K562 (cell line): Measurements from ENCODE around the gene TTLL9. TPM values are rescaled to one million over a fixed set of nuclear protein-coding genes. Genes with fewer than 3 reads are reported as not detected.

Experiments used
- DNMT1 ChIP-seq: fragments of 450-650 bp; IDR thresholded peaks from 2 replicates; pipeline ENCODE4 v1.6.1; 2016; ENCODE audit warnings: antibody characterized with exemption, mild to moderate bottlenecking
- FOXA3 ChIP-seq, 2 experiments: fragments of 450-650 bp in 1 of 2; sonication (generic) in 1 of 2; formaldehyde crosslinking; IDR thresholded peaks in 1 of 2; conservative IDR thresholded peaks in 1 of 2; 2 replicates each; pipeline versions ENCODE4 v1.4.0 to v1.8.0; 2020 to 2022; ENCODE audit warnings: mild to moderate bottlenecking in 2 of 2, missing genetic modification reagents in 1 of 2
- HDAC1 ChIP-seq, 2 experiments: fragments of 450-650 bp; IDR thresholded peaks; 2 replicates each; pipeline ENCODE4 v1.6.1; 2016 to 2017; ENCODE audit warnings: inconsistent platforms in 1 of 2, mild to moderate bottlenecking in 1 of 2, moderate library complexity in 1 of 2
- HDAC3 ChIP-seq: fragments of 450-650 bp; IDR thresholded peaks from 2 replicates; pipeline ENCODE4 v1.6.1; 2018; ENCODE audit warnings: borderline replicate concordance, mild to moderate bottlenecking, moderate library complexity; ENCODE audit not compliant: partially characterized antibody
- PRPF4 ChIP-seq: fragments of 200-400 bp; formaldehyde crosslinking; IDR thresholded peaks from one replicate; pipeline ENCODE4 v1.6.1; 2017; ENCODE audit warnings: low read length, low read depth, mild to moderate bottlenecking; ENCODE audit not compliant: insufficient read depth, poor library complexity, severe bottlenecking
- PYGO2 ChIP-seq: fragments of 450-650 bp; IDR thresholded peaks from 2 replicates; pipeline ENCODE4 v1.6.1; 2016; ENCODE audit warnings: mild to moderate bottlenecking, missing genetic modification characterization, moderate library complexity, missing compliant biosample characterization
- ZNF589 ChIP-seq: fragments of 200-800 bp; sonication (Bioruptor generic); IDR thresholded peaks from 2 replicates; pipeline ENCODE4 v1.6.1; 2016; ENCODE audit warnings: low read depth, missing genetic modification characterization, missing compliant biosample characterization
- polyA plus RNA-seq, 8 experiments: library from polyadenylated mRNA; depleted of rRNA in 4 of 8; stranded (reverse) in 5 of 8; unstranded in 3 of 8; fragments of >200 nt; fragmentation: Nextera tagmentation in 2 of 8; fragmentation: Illumina TruSeq in 1 of 8; extraction: Ambion mirVana in 2 of 8; extraction: Trizol in 1 of 8; gene quantifications; 2 replicates each; pipeline versions ENCODE4 v1.2.1 to v1.2.3, GENCODE V29; 2011 to 2014; ENCODE audit warnings: inconsistent platforms in 1 of 8, missing spikeins in 1 of 8
- total RNA-seq, 7 experiments: library from RNA; depleted of rRNA in 6 of 7; stranded (reverse); fragments of >200 nt in 6 of 7; fragmentation: Illumina TruSeq in 2 of 7; extraction: Trizol in 2 of 7; gene quantifications; 2 replicates each; pipeline versions ENCODE4 v1.2.1 to v1.2.3, GENCODE V29; 2011 to 2021; ENCODE audit warnings: low replicate concordance in 1 of 7
- TF ChIP-seq, protein P1 (sequence below): fragments of 250-450 bp; sonication (Bioruptor Pico); IDR thresholded peaks from 2 replicates; pipeline ENCODE4 v1.9.0; 2021; ENCODE audit warnings: mild to moderate bottlenecking, inconsistent platforms
- TF ChIP-seq, protein P2 (sequence below), 2 experiments: fragments of 450-650 bp; IDR thresholded peaks; 2 replicates each; pipeline ENCODE4 v1.6.1; 2018; ENCODE audit warnings: mild to moderate bottlenecking in 2 of 2, low read depth in 1 of 2; ENCODE audit not compliant: partially characterized antibody in 2 of 2
- TF ChIP-seq, protein P3 (sequence below): fragments of 250-450 bp; sonication (Bioruptor Pico); IDR thresholded peaks from 2 replicates; pipeline ENCODE4 v1.8.0; 2022; ENCODE audit warnings: inconsistent platforms, mild to moderate bottlenecking, moderate library complexity, borderline replicate concordance
- TF ChIP-seq, protein P4 (sequence below): sonication (generic); formaldehyde crosslinking; IDR thresholded peaks from 2 replicates; pipeline ENCODE4 v1.4.0; 2020; ENCODE audit warnings: mild to moderate bottlenecking, missing genetic modification reagents
- TF ChIP-seq, protein P5 (sequence below): IDR thresholded peaks from 2 replicates; pipeline ENCODE4 v1.6.1; 2011; ENCODE audit warnings: borderline replicate concordance, low read depth, mild to moderate bottlenecking, moderate library complexity, low read length; ENCODE audit not compliant: insufficient read depth, poor library complexity, severe bottlenecking

Gene TTLL9
- total and polyA plus RNA-seq, 9 of the 15 experiments (the other 6 are each of a cell fraction or from before 2014, with no cell fraction given): 0.06 to 0.07 TPM; not detected in 7

DNA sequence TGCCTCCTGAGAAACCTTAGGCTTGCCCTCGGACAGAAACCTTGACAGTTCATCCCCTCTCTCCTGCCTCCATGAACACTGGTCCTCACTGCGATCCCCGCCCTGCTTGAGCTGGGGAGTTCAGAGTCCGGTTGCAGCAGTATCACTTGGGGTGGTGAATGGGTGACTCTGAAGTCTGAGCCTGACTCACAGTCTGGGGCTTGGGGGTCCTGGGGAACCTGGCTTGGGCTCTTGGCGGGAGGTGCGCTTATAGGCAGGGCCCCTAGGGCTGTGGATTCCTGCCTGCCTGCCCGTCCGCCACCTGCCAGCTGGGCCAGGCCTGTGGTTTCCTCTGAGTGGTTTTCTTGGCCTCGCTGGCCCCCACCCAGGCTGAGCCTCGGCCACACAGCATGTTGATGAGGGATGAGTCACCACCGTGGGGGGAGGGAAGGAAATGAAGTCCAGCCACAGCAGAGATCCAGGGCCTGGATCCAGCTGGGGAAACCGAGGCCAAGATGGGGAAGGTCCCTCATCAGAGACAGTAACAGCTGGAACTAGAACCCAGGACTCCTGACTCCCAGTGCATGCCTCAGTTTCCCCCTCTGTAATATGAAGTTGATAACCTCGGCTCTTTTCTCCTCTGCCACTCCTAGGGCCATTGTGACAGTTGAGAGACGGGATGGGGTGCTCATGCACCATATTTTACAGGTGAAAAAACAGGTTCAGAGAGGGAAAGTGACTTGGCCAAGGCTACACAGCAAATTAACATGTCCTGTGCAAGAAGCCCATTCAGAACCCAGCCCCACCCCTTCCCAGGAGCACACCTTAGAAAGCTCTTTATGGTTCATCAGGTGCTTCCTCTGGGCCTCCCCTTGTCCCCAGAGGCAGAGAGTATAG, 34.2 kb upstream of the TTLL9 start (continued):
- TF ChIP-seq, protein P1, sequence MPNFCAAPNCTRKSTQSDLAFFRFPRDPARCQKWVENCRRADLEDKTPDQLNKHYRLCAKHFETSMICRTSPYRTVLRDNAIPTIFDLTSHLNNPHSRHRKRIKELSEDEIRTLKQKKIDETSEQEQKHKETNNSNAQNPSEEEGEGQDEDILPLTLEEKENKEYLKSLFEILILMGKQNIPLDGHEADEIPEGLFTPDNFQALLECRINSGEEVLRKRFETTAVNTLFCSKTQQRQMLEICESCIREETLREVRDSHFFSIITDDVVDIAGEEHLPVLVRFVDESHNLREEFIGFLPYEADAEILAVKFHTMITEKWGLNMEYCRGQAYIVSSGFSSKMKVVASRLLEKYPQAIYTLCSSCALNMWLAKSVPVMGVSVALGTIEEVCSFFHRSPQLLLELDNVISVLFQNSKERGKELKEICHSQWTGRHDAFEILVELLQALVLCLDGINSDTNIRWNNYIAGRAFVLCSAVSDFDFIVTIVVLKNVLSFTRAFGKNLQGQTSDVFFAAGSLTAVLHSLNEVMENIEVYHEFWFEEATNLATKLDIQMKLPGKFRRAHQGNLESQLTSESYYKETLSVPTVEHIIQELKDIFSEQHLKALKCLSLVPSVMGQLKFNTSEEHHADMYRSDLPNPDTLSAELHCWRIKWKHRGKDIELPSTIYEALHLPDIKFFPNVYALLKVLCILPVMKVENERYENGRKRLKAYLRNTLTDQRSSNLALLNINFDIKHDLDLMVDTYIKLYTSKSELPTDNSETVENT (CRISPR knock-in tag): no peak
- TF ChIP-seq DNMT1: no peak
- no peak for TF ChIP-seq PYGO2 (tag)
- no peak for TF ChIP-seq PRPF4
- TF ChIP-seq, protein P2, sequence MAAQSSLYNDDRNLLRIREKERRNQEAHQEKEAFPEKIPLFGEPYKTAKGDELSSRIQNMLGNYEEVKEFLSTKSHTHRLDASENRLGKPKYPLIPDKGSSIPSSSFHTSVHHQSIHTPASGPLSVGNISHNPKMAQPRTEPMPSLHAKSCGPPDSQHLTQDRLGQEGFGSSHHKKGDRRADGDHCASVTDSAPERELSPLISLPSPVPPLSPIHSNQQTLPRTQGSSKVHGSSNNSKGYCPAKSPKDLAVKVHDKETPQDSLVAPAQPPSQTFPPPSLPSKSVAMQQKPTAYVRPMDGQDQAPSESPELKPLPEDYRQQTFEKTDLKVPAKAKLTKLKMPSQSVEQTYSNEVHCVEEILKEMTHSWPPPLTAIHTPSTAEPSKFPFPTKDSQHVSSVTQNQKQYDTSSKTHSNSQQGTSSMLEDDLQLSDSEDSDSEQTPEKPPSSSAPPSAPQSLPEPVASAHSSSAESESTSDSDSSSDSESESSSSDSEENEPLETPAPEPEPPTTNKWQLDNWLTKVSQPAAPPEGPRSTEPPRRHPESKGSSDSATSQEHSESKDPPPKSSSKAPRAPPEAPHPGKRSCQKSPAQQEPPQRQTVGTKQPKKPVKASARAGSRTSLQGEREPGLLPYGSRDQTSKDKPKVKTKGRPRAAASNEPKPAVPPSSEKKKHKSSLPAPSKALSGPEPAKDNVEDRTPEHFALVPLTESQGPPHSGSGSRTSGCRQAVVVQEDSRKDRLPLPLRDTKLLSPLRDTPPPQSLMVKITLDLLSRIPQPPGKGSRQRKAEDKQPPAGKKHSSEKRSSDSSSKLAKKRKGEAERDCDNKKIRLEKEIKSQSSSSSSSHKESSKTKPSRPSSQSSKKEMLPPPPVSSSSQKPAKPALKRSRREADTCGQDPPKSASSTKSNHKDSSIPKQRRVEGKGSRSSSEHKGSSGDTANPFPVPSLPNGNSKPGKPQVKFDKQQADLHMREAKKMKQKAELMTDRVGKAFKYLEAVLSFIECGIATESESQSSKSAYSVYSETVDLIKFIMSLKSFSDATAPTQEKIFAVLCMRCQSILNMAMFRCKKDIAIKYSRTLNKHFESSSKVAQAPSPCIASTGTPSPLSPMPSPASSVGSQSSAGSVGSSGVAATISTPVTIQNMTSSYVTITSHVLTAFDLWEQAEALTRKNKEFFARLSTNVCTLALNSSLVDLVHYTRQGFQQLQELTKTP (IDR thresholded peaks at IDR 0.05; ENCODE audit: low read depth in 1 of 2, partially characterized antibody in 2 of 2): no peak
- no peak for TF ChIP-seq HDAC3
- TF ChIP-seq FOXA3 (CRISPR knock-in tag; conservative IDR thresholded peaks at IDR 0.05 in 1 of 2, IDR thresholded peaks at IDR 0.05 in 1 of 2): peak in 1 of 2 experiments; percentile 85; a peak in 2 of 4 replicates
- TF ChIP-seq, protein P3, sequence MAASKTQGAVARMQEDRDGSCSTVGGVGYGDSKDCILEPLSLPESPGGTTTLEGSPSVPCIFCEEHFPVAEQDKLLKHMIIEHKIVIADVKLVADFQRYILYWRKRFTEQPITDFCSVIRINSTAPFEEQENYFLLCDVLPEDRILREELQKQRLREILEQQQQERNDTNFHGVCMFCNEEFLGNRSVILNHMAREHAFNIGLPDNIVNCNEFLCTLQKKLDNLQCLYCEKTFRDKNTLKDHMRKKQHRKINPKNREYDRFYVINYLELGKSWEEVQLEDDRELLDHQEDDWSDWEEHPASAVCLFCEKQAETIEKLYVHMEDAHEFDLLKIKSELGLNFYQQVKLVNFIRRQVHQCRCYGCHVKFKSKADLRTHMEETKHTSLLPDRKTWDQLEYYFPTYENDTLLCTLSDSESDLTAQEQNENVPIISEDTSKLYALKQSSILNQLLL (CRISPR knock-in tag): no peak
- peak; percentile 62; the same call in 1 of the 2 replicates for TF ChIP-seq ZNF589
- TF ChIP-seq, protein P4, sequence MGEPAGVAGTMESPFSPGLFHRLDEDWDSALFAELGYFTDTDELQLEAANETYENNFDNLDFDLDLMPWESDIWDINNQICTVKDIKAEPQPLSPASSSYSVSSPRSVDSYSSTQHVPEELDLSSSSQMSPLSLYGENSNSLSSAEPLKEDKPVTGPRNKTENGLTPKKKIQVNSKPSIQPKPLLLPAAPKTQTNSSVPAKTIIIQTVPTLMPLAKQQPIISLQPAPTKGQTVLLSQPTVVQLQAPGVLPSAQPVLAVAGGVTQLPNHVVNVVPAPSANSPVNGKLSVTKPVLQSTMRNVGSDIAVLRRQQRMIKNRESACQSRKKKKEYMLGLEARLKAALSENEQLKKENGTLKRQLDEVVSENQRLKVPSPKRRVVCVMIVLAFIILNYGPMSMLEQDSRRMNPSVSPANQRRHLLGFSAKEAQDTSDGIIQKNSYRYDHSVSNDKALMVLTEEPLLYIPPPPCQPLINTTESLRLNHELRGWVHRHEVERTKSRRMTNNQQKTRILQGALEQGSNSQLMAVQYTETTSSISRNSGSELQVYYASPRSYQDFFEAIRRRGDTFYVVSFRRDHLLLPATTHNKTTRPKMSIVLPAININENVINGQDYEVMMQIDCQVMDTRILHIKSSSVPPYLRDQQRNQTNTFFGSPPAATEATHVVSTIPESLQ (CRISPR knock-in tag): no peak
- TF ChIP-seq, protein P5, sequence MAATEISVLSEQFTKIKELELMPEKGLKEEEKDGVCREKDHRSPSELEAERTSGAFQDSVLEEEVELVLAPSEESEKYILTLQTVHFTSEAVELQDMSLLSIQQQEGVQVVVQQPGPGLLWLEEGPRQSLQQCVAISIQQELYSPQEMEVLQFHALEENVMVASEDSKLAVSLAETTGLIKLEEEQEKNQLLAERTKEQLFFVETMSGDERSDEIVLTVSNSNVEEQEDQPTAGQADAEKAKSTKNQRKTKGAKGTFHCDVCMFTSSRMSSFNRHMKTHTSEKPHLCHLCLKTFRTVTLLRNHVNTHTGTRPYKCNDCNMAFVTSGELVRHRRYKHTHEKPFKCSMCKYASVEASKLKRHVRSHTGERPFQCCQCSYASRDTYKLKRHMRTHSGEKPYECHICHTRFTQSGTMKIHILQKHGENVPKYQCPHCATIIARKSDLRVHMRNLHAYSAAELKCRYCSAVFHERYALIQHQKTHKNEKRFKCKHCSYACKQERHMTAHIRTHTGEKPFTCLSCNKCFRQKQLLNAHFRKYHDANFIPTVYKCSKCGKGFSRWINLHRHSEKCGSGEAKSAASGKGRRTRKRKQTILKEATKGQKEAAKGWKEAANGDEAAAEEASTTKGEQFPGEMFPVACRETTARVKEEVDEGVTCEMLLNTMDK: no peak
- peak in 1 of 2 experiments; percentile 63; a peak in 2 of 4 replicates for TF ChIP-seq HDAC1 (IDR thresholded peaks at IDR 0.05)
